Ishikawa (cell line): ENCODE results near the gene SMAD3.

ENCODE experiments used
- CEBPB ChIP-seq: IDR thresholded peaks from 2 replicates; pipeline ENCODE4 v1.6.1; 2012
- EGR1 ChIP-seq: IDR thresholded peaks from 2 replicates; pipeline ENCODE4 v1.6.1; 2012
- EP300 ChIP-seq: IDR thresholded peaks from 2 replicates; pipeline ENCODE4 v1.6.1; 2012; ENCODE audit warnings: borderline replicate concordance
- FOXM1 ChIP-seq: IDR thresholded peaks from 2 replicates; pipeline ENCODE4 v1.6.1; 2012; ENCODE audit warnings: low read depth, borderline replicate concordance
- MAX ChIP-seq: IDR thresholded peaks from 2 replicates; pipeline ENCODE4 v1.6.1; 2012
- RAD21 ChIP-seq: IDR thresholded peaks from 2 replicates; pipeline ENCODE4 v1.6.1; 2012; ENCODE audit warnings: low read depth
- REST ChIP-seq: IDR thresholded peaks from 2 replicates; pipeline ENCODE4 v1.6.1; 2012; ENCODE audit warnings: low read depth, mild to moderate bottlenecking
- TAF1 ChIP-seq: IDR thresholded peaks from 2 replicates; pipeline ENCODE4 v1.6.1; 2012; ENCODE audit warnings: low read depth, mild to moderate bottlenecking
- TCF12 ChIP-seq: IDR thresholded peaks from 2 replicates; pipeline ENCODE4 v1.6.1; 2012; ENCODE audit warnings: low read depth
- TEAD4 ChIP-seq: IDR thresholded peaks from 2 replicates; pipeline ENCODE4 v1.6.1; 2012
- YY1 ChIP-seq: IDR thresholded peaks from 2 replicates; pipeline ENCODE4 v1.6.1; 2012; ENCODE audit warnings: low read depth

GRCh38 chr15:67105991-67106763, 40.8 kb downstream of the SMAD3 start:
- TF ChIP-seq CEBPB, result no peak
- TF ChIP-seq TCF12, result no peak
- no peak for TF ChIP-seq RAD21
- no peak for TF ChIP-seq FOXM1
- no peak for TF ChIP-seq REST
- TF ChIP-seq EP300, result no peak
- no peak for TF ChIP-seq TEAD4
- no peak for TF ChIP-seq EGR1
- TF ChIP-seq MAX, result no peak
- no peak for TF ChIP-seq TAF1
- no peak for TF ChIP-seq YY1
